ENCODE measurements around the gene SPAG5.

SPAG5 gene

GRCh38 chr17:28529013-28529400, 69.8 kb downstream of the SPAG5 start:
- no peaks in the 10 kb centered on the region for H3K27me3 ChIP-seq (ENCODE audit: insufficient read depth, poor library complexity, severe bottlenecking)
- no peak overlapping the region for H3K4me3 ChIP-seq (replicated peaks; ENCODE audit: insufficient read depth, low read length)
- DNase-seq (ENCODE audit: low read depth in 1 of 2, low spot score in 1 of 2) = no peak
- no peak overlapping the region for H3K27ac ChIP-seq (replicated peaks)
- TF ChIP-seq REST (IDR thresholded peaks at IDR 0.05; ENCODE audit: insufficient replicate concordance, low read depth) (no peak), POLR2AphosphoS5 (IDR thresholded peaks at IDR 0.05; ENCODE audit: low read depth) (no peak), SPI1 (IDR thresholded peaks at IDR 0.05; ENCODE audit: borderline replicate concordance, low read depth) (no peak)

GRCh38 chr17:28528327-28529012, 70.4 kb downstream of the SPAG5 start:
- DNase-seq (ENCODE audit: low read depth in 1 of 2, low spot score in 1 of 2) = no peak

GRCh38 chr17:28527859-28528258, 71.0 kb downstream of the SPAG5 start:
- no peaks in the 10 kb centered on the region for H3K27me3 ChIP-seq (ENCODE audit: insufficient read depth, poor library complexity, severe bottlenecking)
- TF ChIP-seq POLR2AphosphoS5 (IDR thresholded peaks at IDR 0.05; ENCODE audit: low read depth) = no peak
- TF ChIP-seq GABPA (IDR thresholded peaks at IDR 0.05; ENCODE audit: low read depth) = no peak
- no peak for TF ChIP-seq CTCF (IDR thresholded peaks at IDR 0.05; ENCODE audit: insufficient read depth, low read length)
- no peak for TF ChIP-seq REST (IDR thresholded peaks at IDR 0.05; ENCODE audit: insufficient replicate concordance, low read depth)
- no peak for TF ChIP-seq SPI1 (IDR thresholded peaks at IDR 0.05; ENCODE audit: borderline replicate concordance, low read depth)
- DNase-seq (ENCODE audit: low read depth in 1 of 2, low spot score in 1 of 2) = no peak
- no peak overlapping the region for H3K4me3 ChIP-seq (replicated peaks; ENCODE audit: insufficient read depth, low read length)
- H3K27ac ChIP-seq (replicated peaks) = no peak overlapping the region

More at GRCh38 chr17:28528327-28529012, 70.4 kb downstream of the SPAG5 start:
- no peak overlapping the region for H3K27ac ChIP-seq (replicated peaks)
- no peaks in the 10 kb centered on the region for H3K27me3 ChIP-seq (ENCODE audit: insufficient read depth, poor library complexity, severe bottlenecking)
- TF ChIP-seq GABPA (IDR thresholded peaks at IDR 0.05; ENCODE audit: low read depth) (no peak), SPI1 (IDR thresholded peaks at IDR 0.05; ENCODE audit: borderline replicate concordance, low read depth) (no peak), POLR2AphosphoS5 (IDR thresholded peaks at IDR 0.05; ENCODE audit: low read depth) (no peak), CTCF (IDR thresholded peaks at IDR 0.05; ENCODE audit: insufficient read depth, low read length) (no peak), REST (IDR thresholded peaks at IDR 0.05; ENCODE audit: insufficient replicate concordance, low read depth) (no peak)
- no peak overlapping the region for H3K4me3 ChIP-seq (replicated peaks; ENCODE audit: insufficient read depth, low read length)

Measured in HL-60 (cell line).